AG08396 (cell line): ENCODE data around the gene NCMAP.

Experiments used
- DNase-seq: peaks from one replicate; pipeline ENCODE4 v3.0.0; 2012; ENCODE audit warnings: low spot score, mixed read lengths

Gene NCMAP

DNA sequence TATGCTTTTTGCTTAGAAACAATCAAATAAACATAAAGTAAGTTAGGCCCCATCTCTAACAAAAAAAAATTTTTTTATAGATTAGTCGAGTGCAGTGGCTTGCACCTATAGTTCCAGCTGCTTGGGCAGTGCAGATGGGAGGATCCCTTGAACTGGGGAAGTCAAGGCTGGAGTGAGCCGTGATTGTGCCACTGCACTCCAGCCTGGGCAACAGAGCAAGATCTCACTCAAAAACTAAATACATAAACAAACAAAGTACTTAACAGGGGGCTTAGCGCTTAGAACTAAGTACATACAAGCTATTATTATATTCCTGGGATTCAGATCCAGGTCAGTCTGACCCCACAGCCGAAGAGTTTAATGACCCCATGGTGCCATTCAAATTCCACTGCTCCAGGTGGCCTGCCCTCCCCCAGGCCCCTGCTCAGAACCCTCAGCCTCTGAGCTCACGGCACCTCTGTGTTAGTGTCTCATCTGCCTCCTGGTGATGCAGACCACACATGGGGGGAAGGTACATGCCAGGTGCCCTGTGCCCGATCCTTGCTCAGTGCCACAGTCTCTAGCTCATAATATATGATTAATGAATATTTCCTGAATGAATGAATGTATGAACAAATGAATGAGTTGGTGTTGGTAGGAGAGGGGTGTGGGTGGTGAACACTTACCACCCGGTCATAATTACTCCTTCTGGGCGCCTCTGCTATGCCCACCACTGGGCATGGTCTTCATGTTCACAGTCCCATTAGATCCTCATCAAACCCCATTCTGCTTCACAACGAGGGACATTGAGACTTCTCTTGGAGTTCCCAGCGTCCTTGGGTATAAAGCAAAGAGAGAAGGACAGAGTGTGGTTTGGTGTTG is 14.6 kb downstream of the NCMAP start:
- no peak for DNase-seq

DNA sequence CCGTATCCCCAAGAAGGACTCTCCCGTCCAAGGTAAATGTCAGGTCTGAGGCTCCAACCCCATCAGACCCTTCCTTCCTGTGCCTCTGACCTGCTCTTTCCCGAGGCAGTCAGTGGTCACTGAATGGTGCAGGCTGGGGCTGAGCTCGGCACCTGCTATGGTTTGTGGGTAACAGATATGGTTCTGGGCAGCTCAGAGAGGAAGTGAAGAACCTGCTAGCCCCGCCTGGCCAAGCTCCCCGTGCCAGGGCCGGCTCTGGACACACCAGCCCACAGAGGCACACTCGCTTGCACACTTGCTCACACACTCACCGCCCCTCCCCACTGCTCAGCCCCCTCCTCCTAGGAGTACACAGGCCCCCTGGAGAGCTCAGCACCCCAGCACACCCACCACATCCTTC is 16.4 kb downstream of the NCMAP start:
- no peak for DNase-seq

DNA sequence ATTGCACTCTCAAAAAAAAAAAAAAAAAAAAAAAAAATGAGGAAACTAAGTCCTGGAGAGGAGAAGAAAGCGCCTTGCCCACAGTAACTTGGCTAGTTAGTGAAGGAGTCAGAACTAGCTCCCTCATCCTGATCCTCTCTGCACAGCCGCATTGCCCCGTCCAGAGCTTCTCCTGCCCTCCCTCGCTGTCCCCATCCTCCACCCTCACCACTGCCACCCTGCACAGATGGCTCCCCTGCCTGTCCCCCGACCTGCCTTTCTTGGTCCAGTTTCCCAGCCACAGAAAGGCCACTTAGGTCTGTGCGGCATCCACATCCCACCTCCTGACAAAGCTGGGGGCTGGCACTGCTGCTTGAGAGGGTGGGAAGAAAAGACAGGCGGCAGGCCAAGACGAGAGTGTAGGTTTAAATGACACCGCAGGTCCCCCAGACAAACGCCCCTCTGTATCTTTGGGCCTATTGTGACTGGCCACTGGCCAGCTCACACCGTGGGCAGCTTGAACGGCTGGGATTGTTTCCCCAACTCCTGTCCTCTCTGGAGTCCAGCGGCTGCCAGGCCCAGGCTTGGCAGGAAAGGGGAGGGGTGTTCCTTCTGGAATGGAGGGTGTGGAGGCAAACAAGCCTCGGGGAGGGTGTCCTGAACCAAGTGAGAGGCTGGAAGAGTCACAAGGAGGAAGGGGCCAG is 20.2 kb downstream of the NCMAP start:
- no peak for DNase-seq

DNA sequence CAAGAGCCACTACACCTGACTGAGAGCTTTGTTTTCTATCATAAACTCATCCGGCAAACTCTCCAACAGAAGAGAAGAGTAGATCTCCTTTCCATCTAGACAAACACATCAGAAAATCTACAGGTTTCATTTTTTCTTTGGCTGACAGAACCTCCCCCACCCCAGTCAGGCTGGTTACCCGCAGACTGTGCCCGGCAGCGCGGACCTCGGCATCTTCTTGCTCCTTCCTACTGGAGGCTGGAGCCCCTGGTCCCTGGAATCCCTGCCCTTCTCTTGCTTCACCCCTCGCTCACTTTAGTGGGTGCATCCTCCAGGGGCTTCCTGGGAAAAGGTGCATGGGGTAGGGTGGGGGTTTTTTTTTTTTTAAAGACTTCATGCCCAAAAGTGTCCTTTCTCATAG is 23.0 kb downstream of the NCMAP start:
- DNase-seq = no peak

DNA sequence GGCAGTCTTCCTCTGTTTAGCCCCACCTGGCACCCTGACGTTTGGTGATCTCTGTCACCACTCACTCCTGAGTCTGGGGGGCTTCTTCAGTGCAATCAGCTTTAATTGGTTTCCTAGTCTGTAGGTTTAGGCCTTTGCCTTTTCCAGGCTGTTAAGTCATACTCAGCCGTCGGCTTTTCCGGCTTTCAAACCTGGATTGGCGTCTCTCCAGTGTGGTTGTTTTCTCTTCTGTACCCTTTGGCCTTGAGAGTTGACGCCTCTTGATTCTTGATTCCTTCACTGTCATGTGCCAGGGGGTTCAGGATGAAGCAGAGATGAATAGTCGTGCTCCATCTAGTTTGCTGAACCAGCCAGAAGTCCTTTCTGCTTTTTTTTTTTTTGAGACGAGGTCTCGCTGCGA is 24.9 kb downstream of the NCMAP start:
- DNase-seq = no peak

DNA sequence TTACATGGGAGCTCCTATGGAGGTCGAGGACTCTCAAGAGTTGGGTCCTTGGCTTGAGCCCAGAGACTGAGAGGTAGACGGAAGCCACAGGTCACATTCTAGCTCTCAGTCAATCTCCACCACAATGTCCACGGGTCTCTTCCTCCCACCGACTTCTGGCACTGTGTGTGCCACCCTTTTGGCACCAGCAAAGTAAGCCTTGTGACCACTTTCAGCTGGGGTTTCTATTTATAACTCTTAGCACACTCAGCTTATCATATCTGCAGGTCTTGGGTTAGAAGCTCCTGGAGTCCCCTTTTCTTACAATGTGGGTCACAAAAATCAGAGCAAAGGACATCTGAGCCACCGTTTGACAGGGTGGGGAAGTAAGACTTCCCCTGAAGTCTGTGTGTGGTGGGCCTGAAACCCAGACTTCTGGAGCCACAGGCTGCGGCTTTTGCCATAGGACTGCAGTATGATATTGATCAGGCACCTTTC is 28.3 kb downstream of the NCMAP start:
- no peak for DNase-seq

DNA sequence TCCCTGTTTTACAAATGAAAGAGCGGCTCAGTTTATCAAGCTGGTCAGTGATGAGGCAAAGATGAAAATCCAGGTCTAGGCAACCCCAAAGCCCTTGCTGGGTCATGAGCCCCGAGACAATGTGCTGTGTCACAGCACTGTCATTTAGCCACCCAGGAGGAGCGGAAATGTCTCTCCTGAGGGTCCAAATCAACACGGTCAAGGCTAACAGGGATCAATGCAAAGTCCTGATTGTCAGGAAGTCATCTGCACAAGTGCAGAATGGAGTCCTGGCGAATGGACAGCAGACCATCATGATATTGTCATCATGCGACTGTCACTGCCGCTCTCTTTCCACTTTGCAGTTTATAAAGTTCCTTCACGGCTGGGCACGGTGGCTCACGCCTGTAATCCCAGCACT is 30.2 kb downstream of the NCMAP start:
- DNase-seq = no peak

DNA sequence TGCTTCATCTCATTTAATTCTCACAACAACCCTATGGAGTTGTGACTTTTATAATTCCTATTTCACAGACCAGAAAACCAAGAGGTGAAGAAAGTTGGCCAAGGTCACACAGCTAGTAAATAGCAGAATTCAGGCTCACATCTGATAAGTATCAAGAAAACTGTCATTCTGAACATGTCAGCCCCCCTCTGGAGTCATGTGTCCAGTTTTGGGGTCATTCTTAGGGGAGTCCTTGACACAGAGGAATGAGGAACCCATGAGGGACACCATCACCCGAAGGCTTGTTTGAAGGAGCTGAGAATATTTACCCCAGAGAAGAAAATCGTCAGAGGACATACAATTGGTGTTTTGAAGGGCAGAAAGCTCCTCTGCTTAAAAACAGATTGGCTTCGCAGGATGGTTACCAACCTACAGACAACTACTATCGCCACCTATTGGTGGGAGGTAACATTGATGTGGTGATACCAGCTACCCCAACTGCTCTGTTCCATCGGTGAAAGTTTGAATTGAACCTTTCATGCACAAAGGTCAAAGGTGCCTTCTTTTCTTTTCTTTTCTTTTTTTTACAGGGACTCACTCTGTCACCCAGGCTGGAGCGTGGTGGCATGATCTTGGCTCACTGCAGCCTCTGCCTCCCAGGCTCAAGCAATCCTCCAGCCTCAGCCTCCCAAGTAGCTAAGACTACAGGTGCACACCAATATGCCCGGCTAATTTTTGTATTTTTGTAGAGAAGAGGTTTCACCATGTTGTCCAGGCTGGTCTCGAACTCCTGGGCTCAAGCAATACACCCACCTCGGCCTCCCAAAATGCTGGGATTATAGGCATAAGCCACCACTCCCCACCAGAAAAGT is 31.3 kb downstream of the NCMAP start:
- DNase-seq = peak; percentile 68

DNA sequence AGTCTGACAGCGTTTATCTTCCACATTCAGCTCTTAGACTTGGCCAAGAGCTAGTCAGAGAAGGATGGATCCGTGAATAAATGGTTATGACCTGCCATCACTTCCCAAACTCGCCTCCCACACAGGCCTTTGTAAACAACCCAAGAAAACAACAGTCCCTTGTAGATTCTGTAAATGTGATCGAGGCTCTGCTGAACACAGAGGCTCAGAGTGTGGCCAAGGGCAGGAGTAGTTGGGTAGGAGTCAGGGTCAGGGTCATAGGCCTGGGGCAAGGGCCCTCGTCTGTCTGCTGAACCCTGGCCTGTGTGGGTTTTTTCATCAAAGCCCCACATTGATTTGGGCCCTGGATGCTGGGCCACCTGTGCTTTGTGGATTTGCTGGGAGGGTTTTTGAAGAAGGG is 32.7 kb downstream of the NCMAP start:
- no peak for DNase-seq

DNA sequence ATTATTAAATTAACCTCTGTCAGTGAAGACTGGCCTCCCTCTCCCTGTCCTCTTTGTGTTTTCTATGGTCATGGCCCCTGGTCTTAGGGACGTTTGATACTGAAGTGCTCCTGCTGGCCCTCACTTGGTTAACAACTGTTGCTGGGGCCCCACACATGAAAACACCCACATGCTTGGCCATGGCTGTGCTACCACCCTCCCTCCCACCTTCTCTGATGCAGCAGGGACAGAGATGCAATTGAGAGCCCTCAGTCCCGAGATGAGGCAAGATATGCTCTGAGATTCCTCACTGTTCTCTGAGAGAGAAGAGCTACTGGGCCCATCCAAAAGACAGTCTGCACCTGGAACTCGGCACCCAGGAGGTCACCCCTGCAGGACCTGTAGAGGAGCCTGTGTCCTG is 33.3 kb downstream of the NCMAP start:
- DNase-seq = no peak

DNA sequence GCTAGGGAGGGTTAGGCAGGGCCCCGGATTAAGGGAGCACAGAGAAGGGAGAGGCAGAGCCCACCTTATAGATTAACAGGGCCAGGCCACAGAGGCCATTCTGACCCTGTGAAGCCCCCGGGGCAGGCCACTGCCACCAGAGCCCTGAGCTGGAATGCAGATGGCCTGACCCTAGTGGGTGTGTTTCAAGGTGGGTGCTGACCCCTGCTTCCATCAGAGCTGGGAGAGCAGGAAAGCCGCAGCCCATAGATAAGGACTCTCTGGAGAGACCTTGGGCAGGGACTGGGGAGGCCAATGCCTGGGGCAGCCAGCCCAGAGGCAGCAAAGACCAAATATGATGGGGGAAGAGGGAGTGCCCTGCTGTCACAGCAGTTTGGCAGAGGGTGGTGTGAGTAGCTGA is 35.9 kb downstream of the NCMAP start:
- DNase-seq = no peak

DNA sequence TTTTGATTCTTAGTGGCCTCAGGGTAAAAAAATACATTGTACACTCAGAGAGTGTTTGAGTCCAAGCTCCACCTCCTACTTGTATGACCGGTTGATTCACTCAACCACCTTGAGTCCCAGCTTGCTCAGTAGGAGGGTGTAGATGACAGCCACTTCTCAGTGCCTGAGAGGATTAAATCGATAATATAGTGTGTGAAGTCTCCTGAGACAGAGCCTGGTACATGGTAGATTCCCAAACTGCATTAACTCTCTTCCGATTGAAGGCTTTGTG is 38.4 kb downstream of the NCMAP start:
- no peak for DNase-seq

DNA sequence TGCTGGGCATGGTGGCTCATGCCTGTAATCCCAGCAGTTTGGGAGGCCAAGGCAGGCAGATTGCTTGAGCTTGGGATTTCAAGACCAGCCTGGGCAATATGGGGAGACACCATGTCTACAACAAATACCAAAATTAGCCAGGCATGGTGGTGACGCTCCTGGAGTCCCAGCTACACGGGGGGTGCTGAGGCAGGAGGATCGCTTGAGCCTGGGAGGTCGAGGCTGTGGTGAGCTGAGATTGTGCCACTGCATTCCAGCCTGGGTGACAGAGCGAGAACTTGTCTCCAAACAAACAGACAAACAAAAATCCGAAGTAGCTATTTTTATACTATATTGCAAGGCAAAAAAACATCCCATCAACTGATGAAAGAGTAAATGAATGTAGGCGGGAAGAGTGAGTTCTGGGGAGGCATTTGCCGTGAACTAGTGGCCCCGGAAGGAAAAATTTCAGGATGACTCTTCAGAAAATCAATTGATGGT is 40.6 kb downstream of the NCMAP start:
- DNase-seq = no peak

DNA sequence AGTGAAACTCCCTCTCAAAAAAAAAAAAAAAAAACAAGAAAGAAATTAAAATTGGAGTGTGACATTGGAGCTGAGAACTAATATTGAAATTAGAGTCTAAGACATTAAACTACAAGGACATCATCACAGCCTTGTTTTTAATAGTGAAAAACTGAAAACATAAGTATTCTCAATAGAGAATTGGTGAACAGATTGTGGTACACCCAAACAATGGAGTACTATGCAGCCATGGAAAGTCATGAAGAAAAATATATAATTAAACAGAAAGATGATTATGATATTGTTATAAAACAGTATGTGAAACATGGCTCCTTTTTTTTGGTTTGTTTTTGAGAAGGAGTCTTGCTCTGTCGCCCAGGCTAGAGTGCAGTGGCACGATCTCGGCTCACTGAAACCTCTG is 43.4 kb downstream of the NCMAP start:
- no peak for DNase-seq

DNA sequence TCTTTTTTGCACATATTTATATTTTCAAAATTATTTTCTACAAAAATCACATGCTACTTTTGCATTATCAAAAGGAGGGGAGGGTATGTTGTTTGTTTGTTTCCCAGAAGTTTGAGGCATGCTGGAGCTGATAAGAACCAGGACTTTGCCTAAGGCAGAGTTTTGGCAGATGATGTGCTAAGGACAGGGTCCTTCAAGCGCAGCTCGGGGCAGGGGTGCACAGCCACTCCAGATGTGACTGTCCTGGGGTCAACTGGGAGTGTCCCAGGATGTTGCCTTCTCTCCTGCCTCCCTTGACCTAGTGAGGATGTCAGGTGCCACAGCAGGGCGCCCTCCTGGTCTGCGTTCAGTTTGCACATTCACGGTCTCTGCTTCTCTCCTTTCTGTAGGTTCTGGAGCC is 44.7 kb downstream of the NCMAP start:
- DNase-seq = no peak

DNA sequence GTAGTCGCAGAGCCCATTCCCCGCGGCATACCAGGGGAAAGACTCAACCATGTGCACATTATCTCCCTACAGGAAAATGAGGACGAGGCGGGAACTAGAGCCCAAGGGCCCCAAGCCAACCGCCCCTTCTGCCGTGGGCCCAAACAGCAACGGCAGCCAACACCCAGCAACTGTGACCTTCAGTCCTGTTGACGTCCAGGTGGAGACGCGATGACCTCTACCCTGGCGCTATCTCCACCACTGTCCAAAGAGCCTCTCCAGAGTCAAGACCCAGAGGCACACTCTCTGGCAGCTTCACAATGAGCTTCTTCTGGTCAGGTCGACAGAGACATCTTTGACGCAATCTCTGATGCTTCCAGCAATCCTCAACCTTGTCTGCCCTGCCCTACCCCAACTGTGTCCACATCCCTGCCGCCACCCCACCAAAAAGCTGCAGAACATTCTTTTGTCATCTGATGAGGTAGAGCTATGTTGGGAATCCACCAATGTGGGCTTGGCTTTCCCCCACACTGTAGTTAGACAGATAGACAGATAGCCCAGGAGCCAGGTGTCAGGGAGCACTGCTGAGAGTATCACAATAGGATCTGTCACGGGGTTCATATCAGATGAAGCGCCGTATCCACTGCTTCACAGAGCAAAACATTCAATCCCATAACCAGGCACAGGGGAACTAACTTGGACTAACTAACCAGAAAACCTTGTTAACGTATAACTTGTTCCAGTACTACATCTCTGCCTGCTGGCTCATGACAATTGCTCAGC is 49.8 kb downstream of the NCMAP start:
- DNase-seq = no peak

DNA sequence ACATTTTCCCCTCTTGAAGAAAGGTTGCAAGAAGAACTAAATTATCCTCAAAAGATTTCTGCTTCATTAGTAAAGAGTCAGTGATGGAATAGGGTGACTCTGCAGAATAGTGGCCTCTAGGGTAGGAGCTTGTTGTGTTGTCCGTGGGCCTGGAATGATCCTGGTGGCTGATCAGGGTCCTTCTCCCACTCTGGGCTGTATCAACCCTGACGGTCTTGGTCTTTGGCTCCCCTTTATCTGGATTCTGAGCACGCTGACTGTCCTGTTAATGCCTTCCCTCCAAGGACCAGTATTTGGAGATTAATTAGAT is 50.4 kb downstream of the NCMAP start:
- no peak for DNase-seq

DNA sequence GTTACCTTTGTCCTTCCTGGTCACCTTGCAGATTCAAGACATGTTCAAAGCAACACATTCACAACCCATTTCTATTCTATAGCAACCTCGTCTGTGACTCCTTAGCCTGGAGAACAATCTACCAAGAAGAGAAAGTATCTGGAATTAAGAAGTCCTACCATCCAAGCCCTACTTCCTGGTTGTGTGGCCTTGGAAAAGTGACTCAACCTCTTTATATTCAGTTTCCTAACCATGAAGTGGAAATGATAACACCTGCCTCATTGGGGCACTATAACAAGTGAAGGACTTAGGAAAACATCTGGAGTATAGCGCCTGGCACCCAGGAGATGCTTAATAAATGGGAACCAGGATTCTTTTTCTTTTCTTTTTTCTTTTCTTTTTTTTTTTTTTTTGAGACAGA is 50.7 kb downstream of the NCMAP start:
- DNase-seq = no peak

DNA sequence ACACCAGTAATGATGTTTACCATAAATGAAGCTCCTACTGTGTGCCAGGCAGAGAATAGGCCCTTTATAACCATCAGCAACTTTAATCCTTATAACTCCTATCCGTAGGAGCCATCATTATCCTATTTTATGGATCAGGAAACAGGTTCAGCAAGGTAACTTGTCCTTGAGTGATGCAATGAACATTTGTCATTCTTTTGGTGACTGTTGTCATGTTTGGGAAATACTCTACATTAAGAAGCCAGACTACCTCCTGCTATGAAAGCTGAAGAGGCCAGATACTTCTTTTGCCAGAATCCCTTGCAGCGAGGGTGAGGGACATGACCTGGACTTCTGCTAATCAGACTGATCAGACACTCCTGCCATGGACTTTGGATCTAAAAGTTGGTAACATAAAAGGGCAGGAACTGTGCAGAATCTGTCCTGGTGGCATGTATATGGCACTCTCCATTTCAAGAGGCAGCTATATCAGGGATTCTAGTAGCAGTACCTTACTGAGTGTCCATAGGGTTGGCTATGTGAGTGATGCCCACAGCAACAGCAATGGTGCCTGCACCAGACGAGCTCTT is 54.1 kb downstream of the NCMAP start:
- DNase-seq = no peak

DNA sequence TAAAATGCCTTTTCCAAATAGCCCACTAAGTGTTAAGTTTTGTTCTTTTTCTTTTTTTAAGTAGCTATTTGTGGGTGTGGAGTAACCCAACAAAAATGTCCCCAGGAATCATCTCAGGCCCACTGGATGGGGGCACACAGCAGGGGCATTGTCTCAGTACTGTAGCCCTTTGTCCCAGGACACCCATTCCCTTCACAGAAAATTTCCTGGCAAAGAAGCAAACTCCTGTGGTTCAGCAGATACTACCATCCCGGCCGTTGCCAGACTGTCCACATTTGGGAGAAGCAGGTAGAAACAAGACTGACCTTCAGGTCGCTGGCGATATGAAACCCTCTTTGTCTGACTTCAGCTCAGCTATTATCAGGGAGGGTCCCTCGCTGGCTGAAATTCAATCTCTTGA is 63.5 kb downstream of the NCMAP start:
- DNase-seq = no peak

DNA sequence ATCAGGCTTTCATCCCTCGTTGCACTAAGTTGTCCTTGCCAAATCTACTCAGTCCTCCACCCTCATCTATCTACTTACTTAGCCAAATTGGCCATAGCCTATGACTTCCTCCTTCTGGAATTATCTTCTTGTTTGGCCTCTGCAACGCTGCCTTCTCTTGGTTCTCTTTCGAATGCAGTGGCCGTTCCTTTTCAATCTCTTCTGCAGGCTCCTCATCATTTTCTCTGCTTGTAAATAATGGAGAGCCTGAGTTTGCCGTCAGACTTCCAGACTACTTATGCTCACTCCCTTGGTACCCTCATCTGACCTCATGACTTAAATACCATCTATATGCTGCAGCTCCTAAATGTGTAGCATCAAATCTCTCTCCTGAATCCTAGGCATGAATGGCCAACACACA is 64.8 kb downstream of the NCMAP start:
- no peak for DNase-seq

DNA sequence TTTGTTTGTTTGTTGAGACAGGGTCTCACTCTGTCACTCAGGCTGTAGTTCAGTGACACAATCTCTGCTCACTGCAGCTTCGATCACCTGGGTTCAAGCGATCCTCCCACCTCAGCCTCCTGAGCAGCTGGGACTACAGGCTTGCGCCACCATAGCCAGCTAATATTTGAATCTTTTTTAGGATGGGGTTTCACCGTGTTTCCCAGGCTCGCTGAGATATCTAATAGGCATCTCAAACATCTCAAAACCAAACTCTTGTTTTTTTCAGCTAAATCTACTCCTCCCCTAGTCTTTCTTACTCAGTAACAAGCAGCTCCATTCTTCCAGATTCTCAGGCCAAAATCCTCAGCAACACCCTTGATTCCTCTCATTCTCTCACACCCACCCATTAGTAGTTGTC is 65.2 kb downstream of the NCMAP start:
- peak; percentile 36 for DNase-seq
